ELR (cell line): ENCODE measurements around the gene FAM229A.

Experiments used
- DNase-seq: peaks from one replicate; pipeline ENCODE4 v3.0.0-alpha.2; 2015; ENCODE audit warnings: low read depth

Gene FAM229A

DNA sequence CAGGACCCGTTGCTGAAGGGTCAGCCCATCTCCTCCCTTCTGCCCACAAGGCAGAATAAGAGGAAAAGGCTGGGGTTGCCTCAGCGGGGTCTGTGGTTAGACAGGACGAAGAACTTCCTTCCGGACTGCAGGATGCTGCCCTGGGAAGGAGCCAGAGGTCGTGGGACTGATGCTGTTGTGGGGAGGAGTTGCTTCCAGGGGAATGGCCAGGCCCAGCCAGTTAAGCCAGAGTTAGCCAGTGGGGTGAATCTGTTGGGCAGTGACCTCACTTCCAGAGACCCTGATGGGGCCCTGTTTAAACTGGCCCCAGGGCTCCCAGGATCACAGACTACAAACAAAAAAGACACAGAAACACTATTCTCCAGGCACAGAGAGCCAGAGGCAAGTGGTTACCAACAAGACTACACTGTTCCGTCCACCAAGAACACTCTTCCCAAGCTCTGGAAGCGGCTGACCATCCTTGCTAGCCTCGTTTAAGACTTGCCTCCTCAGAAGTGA, 13.0 kb downstream of the FAM229A start:
- DNase-seq: peak; percentile 94

DNA sequence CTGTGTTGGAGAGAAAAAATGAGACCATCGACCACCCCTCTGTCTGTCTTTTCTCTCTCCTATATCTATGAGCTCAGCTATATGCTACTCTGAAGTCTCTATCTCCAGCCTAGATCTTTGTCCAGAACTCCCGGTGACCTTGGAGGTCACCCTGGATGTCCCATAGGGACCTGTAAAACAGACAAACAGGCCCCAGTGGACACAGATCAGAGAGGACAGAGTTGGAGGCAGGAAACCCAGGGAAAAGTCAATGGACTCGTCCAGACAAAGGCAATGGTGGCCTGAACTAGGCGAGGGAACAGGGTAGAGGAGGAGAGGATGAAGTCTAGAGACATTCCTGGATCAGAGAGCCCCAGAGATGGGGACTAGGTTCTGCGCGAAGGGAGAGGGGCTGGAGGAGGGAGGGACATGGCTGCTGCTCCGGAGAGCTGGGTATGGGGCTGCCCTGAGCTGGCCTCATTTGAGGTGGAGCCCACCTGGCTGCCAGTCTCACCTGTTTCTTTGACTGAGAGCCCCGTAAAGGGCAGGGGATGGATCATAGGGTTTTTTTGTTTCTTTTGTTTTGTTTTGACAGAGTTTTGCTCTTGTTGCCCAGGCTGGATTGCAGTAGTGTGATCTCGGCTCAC, 15.6 kb downstream of the FAM229A start:
- no peak for DNase-seq

DNA sequence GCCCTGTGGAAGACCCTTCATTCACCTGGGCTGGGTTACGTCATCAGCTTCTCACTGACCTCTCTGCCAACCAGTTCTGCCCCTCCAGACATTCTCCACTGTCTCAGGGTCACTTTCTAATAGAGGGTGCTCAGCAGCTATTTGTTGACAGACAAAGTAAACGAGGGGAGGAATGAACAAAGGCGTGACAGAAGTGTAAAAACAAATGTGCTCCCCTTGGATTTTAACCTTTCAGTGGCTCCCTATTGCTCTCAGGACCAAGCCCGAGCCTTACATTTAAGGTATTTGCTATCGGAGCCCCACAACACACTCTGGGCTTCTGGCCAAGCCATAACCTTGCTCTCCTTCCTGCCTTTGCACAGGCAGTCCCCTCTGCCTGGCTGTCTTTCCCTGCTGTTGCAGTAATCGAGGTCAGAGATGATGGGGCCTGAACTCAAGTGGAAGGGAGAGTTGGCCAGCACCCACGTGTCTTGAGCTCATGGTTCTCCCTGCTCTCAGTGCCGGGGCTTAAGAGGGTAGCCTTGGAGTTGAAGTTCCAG, 16.9 kb downstream of the FAM229A start:
- DNase-seq: no peak

DNA sequence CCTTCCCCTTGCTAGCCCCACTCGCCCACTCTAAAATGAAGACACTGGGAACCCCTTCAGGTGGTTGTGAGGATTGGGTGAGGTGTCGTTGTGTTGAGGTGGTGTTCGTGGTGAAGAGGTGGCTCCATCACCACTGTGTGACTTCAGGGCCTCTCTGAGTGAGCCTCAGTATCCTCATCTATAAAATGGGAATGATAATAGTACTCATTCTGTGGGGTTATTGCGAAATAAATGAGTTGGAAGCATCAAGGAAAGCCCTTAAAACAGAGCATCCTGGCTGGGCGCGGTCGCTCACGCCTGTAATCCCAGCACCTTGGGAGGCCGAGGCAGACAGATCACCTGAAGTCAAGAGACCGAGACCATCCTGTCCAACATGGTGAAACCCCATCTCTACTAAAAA, 19.6 kb downstream of the FAM229A start:
- no peak for DNase-seq

DNA sequence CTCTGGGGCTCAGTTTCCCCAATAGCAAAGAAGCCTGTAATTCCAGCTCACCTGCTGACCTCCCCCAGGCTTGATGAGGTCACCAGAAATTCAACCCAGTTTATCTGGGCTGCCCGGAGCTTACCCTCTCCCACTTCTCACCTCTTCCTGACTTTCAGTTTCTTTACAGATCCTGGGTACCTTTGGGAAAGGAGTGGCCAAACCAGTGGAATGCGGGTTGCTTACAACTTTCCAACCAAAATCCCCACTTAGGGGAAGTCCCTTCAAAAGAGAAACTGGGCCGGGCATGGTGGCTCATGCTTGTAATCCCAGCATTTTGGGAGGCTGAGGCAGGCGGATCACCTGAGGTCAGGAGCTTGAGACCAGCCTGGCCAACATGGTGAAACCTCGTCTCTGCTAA, 20.3 kb downstream of the FAM229A start:
- no peak for DNase-seq

DNA sequence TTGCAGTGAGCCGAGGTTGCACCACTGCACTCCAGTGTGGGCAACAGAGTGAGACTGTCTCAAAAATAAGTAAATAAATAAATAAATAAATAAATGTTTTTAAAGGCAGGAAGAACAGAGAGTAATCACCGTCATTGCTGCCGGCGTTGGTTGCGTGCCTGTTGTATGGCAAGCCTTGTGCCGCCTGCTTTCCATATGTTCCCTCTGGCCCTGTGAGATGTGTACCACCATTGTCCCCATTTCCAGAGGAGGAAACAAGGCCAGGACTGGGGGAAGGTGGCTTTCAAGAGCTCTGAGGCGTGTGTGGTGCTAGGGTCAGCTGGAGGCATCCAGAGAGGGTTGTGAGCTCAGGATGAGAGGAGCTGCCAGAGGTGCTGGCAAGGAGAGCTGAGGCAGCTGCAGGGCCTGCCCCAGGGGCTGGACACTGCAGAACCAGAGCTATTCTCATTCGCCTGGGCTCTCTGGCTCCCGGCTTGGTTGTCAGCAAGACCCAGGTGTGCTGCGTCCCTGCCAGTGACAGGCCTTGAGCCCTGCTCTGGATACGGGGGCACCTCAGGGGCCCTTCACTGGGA, 21.0 kb downstream of the FAM229A start:
- DNase-seq: no peak

DNA sequence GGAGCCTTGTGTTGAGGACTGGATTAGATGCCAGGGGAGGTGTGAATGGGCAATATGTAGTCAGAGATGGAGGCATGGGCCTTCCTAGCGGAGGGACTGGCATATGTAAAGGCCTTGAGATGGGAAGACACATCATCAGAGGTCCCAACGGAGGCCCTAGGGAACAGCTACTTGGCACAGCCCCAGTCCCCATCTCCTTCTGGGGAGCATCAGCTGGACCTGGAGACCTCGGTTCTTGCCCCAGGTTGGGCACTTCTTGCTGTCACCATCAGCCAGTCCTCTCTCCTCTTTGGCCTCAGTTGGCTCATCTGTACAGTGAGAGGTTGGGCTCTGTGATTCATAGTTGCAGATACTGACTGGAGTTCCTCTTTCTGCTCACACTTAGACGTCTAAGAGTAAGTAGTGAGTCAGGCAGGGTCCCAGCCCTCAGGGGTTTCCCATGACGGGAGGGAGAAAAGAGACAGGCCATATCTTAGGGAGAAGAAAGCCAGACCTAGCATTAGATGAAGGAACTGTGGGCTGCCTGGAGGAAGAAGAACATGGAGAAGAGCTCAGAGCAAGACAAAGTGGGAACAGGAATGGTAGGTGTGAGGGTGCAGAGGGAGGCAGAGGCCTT, 22.8 kb downstream of the FAM229A start:
- DNase-seq: peak; percentile 93

DNA sequence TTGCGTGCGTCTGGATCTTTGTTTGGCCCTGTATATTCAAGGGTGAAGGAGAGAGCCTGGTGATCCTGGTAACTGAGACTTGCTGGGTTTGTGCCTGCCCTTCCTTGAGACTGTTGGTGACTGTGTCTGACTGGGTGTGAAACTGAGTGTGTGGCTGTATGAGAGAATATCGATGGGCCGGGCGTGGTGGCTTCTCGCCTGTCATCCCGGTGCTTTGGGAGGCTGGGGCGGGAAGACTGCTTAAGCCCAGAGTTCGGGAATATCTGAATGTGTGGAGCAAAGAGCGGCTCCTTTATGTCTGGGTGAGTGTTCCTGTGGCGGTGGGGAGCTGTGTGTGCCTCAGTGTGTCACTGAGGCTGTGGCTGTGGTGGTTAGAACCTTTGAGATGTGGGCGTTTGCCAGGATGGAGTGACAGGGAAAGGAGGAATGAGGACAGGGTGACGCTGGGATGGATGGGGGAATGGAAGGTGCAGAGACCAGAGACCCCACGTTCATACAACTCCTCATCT, 23.6 kb downstream of the FAM229A start:
- DNase-seq: peak; percentile 52

DNA sequence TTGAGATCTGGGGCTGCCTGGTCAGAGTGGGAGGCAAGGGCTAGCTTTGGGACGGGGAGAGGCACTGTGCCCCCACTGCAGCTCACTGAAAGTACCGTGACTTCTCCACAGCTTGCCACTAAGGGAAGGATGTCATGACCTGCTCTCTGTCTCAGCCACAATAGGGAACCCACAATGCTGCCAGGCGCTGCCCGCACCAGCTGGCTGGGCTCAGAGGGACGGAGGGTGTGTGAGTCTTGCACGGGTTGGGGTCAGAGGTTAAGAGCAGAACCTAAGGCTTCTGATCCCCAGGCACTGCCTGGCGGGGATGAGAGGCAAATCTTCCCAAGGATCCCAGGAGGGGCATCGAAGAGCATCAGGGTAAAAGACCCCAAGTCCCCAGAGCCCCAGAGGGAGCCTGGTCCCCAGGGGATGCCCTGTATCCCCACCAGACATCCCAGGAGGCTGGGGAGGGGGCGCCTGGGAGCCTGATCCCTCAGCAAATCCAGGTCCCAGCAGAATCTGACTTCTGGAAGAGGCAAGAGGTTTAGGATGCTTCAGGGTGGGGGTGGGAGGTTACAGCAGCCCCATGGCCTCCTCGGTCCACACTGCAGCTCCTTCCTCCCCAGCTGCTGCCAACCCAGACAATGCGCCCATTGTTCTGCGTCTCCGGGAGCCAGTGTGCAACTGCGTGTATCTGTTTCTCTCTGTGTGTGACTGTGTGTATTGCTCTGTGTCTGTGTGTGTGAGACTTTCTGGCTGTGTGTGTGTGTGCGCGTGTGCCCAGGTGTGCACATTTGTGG, 24.2 kb downstream of the FAM229A start:
- no peak for DNase-seq

DNA sequence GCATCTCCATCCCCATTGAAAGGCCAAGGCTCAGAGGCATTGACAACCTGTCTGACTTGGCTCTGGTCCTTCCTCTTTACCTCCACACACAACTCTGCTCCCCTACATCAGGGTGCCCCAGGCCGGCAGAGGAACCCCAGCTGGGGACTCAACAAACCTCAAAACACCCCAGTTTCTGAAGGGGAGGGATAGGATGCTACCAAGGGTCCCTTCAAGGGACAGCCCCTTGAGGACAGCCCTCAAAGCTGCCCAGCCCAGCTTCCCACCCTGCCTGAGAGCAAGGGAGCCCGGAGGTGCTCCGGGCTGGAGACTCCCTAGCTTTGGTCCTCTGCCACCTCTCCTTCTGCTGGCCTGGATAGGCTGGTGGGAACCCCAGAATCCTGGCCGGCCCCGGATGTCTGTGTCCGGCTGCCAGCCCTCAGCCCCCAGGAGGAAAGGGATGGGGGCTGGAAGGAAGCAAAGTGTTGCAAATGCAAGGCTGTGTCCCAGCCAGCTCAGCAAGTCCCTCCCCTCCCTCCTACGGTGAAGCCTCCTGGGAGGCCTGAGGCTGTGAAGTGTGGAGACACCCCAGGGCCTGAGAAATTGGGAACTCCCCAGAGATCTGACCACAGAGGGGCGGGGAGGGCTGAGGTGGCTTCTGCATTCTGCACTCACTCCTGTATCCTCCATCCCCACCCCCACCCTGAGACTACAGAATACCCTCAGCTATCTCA, 25.2 kb downstream of the FAM229A start:
- peak; percentile 69 for DNase-seq

DNA sequence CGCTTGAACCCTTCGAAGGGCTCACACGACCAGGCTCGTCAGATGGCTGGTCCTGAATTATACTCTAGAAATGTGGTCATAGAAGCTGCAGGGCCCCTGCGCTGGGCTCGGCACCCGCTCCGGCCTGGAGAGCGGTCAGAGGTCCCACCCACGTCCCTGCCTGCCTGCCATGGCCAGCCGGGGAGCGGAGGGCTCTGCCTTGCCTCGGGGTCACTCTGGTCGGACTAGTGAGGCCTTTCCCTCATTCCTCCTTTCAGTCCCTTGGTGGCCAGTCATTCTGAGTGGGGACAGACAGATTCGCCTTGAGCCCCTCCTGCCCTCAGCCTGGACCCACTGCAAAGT, 25.7 kb downstream of the FAM229A start:
- DNase-seq: no peak

DNA sequence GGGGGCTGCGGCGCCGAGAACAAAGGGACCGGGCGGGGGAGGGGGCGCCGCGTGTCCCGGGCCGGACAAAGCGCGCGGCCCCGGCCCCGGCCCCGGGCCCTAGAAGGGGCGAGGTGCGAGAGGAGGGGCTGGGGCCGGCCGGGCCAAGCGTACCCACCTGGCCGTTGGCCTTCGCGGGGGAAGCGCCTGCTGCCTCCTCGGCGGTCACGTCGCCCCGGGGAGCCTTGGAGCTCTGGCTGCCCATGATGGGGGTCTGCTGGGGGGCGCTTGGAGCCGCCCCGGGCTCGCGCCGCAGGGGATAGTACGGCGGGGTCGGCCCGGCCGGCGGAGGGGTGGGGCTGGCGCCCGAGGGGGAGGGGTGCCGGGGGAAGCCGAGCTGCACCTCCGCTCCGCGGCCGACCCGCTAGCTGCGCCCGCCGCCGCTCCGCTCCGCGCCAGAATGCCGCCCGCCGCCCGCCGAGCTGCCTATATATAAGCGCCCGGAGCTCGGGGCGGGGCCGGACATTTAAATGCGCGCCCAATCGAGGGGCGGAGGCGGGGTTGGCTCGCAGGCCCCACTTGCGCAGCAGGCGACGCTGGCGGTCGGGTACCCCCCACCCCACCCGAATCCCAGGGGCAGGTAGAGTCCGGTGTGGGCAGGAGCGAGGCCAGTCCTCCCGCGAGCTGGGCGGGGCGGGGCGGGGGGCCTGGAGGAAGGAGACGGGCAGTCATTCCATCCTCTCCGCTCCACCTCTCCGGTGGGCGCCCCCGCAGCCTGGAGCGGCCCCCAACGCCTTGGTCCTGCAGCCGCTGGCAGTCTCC, 26.3 kb downstream of the FAM229A start, which contains the start of gene MARCKSL1:
MARCKSL1 (minus strand) TSS at position 444 of the 801 bp plus-strand sequence; CDS start at position 244, 200 bp downstream.
- peak; percentile 79 for DNase-seq

DNA sequence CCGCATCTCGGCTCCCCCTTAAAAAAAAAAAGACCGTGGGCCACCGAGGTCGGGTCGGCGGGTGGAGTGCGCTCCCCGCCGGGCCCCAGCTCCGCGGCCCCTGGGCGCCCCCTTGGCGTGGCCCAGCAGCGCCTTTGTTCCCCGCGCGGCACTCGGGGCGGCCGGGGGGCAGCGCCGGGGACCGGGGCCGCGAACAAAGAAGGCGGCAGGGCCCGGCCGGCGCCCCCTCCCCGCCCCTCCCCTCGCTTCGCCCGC, 26.8 kb downstream of the FAM229A start:
- no peak for DNase-seq

DNA sequence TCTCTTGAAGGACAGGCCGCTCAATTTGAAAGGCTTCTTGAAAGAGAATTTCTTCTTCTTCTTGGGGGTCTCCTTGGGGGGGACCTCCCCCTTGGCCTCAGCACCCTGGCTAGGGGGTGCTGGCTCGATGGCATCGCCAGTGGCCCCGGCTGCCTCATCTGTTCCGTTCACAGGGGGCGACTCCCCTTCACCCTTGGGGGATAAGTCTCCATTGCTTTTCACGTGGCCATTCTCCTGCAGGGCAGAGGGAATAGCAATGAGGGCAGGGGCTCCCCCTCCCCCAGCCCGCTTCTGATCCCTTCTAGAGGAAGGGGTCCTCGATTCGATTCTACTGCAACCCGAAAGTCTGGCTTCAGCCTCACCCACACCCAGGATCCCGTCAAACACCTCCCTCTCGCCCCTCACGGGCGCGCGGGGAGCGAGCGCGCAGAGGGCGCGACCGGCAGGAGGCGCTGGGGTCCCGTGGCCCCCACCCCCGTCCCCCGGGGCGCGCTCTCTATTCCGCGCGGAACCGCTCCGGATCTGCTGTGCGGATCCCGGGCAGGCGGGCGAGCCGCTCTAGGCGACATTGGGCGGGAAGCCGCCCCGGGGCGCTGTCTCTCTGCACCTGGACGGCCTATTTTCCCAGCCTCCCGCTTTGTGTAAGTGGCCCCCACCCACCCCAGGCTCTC, 27.3 kb downstream of the FAM229A start:
- peak; percentile 70 for DNase-seq

DNA sequence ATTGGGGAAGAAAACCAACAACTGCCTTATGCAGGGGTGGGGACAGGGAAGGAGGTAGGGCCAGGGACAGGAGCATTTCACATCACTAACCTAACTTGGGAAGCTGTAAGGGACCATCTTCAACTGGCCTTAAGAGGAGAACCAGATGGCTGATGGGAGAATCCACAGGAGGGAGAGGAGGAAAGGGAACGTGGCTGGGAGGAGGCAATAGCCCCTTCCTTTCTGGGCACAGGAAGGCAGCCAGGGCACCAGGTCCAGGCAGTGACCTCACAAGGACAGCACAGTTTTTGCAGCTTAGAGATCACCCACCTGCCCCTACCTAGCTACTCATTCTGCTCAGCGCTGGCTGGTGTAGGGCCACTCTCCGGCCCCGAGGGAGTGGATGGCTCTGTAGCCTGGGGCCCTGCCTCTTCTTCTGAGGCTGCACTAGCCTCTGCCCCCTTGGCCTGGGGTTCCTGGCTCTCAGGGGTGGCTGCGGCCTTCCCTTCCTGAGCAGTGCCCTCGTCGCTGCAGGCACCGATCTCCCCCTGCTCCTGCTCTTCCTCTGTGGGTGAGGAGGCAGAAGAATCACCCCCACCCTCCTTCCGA, 27.9 kb downstream of the FAM229A start:
- DNase-seq: no peak

DNA sequence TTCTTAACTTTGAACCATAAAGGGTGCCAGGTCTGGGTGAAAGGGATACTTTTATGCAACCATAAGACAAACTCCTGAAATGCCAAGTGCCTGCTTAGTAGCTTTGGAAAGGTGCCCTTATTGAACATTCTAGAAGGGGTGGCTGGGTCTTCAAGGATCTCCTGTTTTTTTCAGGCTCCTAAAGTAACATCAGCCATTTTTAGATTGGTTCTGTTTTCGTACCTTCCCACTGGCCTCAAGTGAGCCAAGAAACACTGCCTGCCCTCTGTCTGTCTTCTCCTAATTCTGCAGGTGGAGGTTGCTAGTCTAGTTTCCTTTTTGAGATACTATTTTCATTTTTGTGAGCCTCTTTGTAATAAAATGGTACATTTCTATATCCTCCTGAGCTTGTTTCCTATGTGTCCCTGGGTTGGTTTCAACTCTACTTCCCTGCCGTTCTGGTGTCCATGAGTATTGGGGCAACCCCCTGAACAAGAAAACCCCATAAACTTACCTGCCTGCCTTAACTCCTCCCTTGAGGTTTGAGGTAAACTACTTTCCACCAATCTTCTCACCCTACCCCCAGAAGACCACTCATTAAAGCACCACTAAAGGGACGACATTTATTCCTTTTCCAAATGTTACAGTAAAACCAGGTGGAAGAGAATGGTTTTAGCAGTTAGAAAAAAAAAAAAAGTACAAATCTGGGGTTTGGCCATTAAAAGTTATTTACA, 28.9 kb downstream of the FAM229A start:
- no peak for DNase-seq

DNA sequence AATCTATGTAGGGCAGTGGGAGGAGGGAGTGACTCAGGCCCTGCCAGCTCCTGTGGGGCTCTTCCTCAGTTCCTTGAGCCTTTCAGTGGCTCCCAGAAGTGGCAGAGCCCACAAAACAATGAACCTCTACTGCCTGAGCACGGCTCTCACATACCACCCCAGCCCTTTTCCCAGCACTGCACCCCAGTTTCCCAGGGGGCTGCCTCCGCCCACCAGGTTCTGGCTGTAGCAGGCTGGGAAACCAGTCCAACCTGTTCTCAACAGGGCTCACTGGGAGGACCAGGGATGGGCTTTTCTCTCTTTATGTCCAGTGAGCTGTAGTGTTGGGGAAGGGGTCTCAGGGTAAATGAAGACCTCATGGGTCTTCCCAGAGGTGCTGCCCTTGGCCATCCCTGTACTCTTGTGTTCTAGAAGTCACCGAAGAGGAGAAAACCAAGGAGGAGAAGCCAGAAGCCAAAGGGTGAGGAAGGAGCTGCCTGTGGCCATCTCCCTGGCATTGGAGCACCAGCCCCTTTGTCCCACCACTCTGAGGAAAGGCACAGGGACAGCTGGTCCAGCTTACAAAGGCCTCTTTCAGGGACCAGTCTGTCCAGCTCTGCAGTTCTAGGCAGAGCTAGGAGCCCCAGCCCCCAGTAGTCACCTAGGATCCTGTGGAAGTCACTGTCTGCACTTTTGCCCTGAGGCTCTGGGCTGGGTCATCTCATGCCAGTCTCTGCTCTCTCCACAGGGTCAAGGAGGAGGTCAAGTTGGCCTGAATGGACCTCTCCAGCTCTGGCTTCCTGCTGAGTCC, 29.8 kb downstream of the FAM229A start:
- no peak for DNase-seq

DNA sequence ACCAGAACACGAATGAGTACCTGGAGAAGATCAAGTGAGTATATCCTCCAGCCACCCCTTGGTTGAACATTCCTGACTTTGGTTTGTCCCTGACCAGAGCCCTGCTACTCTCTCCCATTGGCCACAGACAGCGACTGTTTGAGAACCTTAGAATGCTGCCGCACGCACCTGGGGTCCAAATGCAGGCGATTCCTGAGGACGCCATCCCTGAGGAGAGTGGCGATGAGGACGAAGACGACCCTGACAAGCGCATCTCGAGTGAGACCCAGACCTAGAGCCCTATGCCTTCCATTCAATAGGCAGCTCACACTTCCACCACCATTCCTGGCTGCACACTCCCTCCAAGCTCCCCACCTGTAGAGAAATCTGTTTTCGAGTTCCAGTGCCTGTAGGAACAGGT, 30.7 kb downstream of the FAM229A start:
- DNase-seq: no peak
